ENCODE results near the gene STAG2.

DNA sequence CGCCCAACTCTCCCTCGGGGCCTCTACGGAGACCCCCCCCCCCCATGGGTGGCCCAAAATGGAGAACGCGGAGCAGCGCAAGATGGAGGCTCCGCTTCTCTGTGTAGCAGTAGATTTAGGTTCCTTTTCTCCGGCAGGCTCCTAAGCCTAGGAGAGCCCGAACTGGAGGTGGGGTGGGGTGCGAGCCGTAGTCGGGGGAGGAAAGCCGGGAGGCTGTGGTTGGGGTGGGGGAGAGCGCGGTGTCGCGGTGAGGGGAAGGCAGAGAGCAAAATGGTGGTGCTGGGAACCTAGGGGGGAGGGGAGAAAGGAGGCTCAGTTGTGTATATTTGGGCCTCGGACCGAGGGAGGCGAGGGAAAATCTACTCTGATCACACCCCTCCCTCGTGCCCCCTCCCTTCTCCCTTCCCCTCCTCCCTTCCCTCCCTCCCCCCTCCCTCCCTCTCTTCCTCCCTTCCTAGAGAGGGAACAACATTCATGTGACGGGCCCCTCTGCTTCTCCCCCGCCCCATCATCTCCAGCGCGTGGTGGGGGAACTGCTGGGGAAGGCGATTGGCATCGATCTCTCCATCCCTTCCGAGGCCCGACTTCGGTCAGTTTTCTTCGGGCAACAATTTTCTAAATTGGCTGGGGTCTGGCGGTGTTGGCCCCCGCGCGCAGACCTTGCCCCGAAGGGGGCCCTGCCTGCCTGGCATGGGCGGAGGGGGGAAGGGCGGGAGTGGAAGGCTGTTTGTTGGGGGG, at the start of gene STAG2:
- TF ChIP-seq, protein P1, sequence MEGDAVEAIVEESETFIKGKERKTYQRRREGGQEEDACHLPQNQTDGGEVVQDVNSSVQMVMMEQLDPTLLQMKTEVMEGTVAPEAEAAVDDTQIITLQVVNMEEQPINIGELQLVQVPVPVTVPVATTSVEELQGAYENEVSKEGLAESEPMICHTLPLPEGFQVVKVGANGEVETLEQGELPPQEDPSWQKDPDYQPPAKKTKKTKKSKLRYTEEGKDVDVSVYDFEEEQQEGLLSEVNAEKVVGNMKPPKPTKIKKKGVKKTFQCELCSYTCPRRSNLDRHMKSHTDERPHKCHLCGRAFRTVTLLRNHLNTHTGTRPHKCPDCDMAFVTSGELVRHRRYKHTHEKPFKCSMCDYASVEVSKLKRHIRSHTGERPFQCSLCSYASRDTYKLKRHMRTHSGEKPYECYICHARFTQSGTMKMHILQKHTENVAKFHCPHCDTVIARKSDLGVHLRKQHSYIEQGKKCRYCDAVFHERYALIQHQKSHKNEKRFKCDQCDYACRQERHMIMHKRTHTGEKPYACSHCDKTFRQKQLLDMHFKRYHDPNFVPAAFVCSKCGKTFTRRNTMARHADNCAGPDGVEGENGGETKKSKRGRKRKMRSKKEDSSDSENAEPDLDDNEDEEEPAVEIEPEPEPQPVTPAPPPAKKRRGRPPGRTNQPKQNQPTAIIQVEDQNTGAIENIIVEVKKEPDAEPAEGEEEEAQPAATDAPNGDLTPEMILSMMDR (IDR thresholded peaks at IDR 0.05; ENCODE audit: poor library complexity): no peak
- no peak for TF ChIP-seq EZH2 (IDR thresholded peaks at IDR 0.05; ENCODE audit: borderline replicate concordance)
- no peak for TF ChIP-seq EZH2phosphoT487 (IDR thresholded peaks at IDR 0.05; ENCODE audit: low read depth, severe bottlenecking, unreplicated experiment)
